Stimulated activated CD8-positive, alpha-beta memory T cell treated with anti-CD3 and anti-CD28 coated beads, Interleukin-4, amount 100 ng/mL, for 48 hours (primary cell): ENCODE results near the gene MAST4.
A peak's percentile ranks its signal among the peaks of the same experiment; 100 is the strongest.

Experiments
- DNase-seq: peaks from one replicate; pipeline ENCODE4 v3.0.0-alpha.2; 2020

MAST4 gene

DNA sequence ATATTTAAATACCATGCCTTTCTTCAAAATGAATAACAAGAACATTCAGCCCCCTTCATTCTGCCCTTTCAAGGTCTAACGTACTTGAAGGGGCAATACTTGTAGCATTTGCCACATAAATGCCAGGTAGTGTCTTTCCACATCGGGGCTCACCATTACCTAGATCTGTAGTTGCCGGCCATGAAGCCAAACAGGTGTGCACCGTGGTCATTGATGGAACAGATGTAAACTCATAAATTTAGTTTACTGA, 407.4 kb downstream of the MAST4 start:
- DNase-seq, result no peak

- DNase-seq, result peak; percentile 88
Measured at GRCh38 chr5:67003935-67004729, 407.9 kb downstream of the MAST4 start.

- no peak for DNase-seq
Measured at GRCh38 chr5:67004730-67005350, 408.6 kb downstream of the MAST4 start.

DNA sequence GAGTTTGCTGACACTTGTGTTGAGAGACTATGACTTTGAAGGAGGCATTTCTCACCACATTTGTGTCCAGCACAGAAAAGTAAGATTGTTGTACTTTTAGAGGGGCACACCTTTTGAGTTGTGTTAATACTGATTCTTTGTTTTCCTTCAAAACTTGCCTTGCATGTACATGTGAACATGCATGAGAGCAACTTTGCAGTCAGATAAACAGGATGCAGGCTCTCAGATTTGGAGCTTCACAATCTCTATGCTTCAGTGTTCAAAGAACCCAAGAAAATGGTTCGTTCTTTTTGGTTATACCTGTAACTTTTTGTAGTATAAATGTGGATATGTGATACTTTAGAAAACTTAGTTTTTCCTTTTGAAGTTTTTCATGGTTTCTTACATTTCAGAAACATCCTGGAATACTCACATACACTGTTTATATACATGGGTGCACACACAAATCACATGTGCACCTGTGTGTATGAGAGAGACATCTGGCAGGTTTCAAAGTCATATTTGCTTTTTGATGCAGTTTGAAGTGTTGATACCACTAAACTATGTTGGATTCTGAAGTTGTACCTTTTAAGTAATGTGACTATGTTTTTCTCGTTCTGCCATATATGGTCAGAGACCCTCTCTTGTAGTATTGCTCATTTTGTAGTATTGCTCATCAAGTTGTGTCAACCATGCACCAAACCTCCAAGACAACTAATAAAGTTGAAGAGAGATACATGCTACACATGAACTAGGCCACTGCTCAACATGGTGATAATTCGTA, 409.7 kb downstream of the MAST4 start:
- DNase-seq, result no peak

DNA sequence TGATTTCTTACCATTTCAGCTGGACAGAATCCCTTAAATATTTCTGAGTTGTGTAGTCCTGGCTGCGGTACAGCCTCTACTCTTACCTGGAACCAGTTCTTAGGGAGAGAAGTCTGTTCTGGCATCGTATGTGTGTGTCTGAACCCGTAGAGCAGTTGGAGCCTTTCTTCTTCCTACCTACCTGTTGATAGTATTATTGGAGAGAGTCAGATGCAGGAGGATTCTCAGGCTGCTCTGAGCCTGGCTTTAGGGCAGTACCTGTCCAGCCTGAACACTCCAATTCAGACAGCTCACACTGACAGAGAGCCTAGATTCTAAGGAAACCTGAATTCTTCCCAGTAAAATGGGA, 410.3 kb downstream of the MAST4 start:
- no peak for DNase-seq

GRCh38 chr5:67009028-67009427, 412.8 kb downstream of the MAST4 start:
- no peak for DNase-seq

DNA sequence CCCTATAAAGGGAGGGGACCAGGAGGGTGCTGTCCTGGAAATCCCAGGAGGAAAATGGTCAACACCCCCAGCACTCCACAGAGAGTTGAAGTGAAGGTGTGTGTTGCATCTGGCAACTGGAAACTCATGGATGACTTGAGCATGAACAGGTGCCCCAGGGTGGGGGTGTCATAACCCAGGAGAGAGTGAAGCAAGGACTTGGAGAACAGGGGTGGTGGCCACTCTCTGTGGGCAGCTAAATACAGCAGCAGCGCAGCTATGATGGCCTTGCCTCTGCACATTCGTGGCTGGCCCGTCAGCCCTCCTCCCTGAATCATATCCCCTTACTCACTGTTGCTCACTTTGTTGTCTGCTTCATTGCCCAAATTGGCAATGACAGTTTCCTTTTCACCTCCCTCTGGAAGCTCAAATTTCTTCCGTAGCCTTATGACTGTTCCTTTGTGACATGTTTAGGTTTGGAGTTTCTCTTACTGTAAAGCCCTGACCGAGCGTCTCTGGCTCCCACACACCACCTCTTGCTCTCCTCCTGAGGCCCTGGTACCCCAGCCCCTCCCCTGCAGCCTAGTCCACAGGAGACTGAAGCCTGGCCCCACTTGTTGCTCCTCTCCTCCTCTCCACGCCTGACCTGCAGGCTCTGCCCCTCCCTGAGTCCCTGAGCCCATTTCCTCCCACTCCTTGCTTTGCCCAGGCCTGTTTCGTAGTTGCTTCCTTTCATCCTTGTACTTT, 414.7 kb downstream of the MAST4 start:
- DNase-seq, result peak; percentile 58

GRCh38 chr5:67011422-67011821, 415.2 kb downstream of the MAST4 start:
- no peak for DNase-seq

GRCh38 chr5:67012171-67012570, 416.0 kb downstream of the MAST4 start:
- peak; percentile 34 for DNase-seq

- DNase-seq, result no peak
Measured at GRCh38 chr5:67013719-67014118, 417.5 kb downstream of the MAST4 start.

- no peak for DNase-seq
Measured at GRCh38 chr5:67014191-67014590, 418.0 kb downstream of the MAST4 start.

DNA sequence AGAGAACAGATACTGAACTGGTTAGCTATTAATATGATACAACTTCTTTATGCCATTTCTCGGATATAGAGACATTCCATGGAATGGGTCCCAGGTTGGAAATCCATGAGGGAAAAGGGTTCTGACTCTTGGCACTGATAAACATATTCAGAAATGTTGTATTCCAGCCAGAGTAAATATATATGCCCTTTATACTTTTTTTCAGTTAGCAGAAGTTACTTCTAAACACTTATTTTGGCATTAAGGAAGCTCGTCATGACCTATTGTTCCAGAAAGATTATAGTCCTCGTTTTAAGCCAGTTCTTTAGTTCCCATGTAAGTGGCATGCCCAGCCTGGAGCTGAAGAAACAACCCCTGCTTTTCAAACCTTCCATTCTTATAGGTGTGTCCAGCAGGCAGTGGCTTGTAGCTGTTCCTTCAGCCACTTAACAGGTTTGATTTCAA, 418.8 kb downstream of the MAST4 start:
- no peak for DNase-seq

GRCh38 chr5:67015541-67016191, 419.5 kb downstream of the MAST4 start:
- no peak for DNase-seq

DNA sequence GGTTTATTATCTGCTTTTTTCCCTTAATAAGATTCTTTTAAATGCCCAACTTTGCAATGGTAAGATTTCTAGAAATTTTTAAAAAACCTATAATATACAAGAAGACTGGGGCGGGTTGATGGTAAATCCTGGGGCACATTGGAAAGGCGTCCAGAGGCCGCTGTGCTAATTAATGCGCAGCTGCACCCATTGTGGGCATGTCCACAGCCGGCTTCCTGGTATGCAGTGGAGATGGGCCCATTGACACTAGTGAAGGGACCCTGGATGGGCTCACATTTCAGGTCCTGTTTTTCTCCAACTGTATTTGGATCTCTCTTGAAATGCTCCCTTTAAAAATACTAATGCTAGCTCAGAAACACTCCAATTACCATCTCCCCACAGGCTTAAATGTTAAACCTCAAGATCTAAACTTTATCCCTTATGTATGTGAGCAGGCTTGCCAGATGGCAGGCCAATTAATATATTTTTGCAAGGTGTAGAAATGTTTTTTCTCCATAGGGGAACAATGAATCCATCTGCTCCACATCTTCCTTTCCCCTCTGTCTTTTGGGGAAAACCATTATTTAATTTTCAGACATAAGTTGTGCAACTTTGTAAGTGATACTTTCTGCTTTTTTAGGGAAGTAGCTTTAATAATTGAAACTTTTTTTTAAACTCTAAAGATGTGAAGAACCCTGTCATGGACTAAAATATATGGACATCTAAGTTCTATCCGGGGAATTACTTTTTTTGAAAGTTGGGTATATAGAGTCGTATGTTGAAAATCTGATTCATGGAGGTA, 423.1 kb downstream of the MAST4 start:
- DNase-seq, result no peak

DNA sequence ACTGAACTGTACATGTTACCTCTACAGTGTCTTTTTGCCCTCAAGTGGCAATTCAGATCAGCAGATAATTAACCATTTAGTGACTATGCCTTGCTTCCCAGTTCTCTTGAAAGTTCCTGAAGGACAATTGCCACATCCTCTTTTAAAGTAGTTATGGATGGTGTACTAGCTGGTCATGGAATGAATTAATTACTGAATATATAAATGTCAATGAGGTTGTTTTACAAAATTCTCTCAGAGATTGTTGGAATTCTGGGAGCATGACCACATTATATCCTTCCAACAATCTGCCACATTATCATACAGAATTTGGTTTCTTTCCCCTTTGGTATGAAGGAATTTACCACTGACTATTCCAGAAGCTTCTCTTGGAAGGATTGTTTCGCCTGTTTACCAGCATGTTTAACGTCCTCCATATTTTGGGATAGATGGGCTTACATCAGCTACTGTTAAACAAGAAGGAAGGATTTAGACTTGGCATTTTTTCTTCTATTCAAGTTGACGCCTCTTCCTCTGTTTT, 424.0 kb downstream of the MAST4 start:
- no peak for DNase-seq

DNA sequence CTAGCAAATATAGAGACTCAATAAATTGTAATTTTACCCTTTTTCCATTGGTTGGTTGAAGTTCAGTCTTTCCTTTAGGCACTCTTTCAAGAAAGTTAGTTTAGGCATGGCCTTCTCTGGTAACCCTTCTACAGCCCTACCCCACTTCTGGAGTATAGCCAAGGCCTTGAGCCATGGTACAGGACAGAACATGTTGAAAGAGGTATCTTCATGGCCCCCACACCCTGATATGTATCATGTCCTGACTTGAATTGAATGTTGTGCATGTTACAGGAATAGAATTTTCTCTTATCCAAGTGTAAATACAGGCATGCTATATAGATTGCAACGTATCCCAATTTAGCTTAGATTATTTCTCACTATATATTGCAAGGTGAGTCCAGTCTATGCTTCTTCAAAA, 424.8 kb downstream of the MAST4 start:
- no peak for DNase-seq

DNA sequence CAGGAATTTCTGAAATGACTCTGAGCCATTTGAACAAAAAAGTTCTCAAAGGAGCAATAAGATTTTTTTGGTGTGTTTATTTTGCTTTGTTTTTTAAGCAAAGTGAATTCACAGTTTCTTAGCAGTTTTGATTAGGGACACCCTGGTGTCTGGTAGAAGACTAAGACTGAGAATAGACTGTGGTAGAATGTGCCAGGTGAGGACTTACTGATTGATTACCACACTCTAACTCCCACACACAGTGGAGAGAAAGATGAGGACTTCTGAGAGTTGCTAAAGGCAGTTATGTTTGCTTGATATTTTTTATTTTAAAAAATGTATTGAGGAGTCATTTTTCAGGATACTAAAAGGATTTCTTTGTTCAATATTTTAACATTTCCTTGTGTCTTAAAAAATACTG, 425.3 kb downstream of the MAST4 start:
- no peak for DNase-seq

- DNase-seq, result no peak
Measured at GRCh38 chr5:67021962-67022361, 425.8 kb downstream of the MAST4 start.

DNA sequence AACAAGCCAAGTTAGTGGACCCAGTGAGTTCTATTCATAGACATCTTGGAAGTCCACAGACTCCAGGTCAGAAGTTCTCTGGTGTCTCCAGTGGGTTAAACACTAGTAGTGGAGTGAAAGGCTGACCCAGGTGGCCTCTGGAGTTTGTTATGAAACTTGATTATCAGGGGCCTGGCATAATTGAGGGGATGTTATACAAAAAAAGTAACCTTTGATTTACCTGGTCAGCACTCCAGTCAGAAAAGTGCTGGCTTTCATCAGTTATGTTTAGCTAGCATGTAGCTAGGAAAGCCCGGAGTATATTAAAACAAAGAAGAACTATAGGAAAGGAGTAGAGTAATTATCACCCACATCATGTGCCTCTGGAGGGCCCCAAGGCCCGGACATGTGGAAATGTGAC, 429.3 kb downstream of the MAST4 start:
- no peak for DNase-seq

DNA sequence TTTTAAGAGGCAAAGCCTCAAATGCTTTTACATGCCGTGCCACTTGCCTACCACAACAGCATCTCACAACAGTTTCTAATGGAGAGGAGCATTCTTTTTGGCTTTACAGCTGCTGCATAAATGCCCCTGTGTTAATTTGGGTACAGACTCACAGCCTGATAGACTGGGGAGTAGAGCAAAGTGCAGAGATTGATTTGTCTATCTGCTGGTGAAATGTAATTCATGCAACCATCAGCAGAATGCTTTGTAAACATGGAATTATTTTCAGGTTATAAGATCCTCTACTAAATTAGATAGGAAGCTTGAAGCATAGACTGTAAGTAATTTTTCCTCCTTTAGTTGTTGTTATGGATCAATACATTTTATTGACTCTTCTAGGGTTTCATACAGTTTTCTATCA, 430.1 kb downstream of the MAST4 start:
- no peak for DNase-seq

GRCh38 chr5:67027171-67027570, 431.0 kb downstream of the MAST4 start:
- no peak for DNase-seq

GRCh38 chr5:67028371-67028770, 432.2 kb downstream of the MAST4 start:
- no peak for DNase-seq
